Duodenal mucosa (tissue), 2 donors: ENCODE measurements around the gene LBHD2.

Source experiments
- H3K27ac ChIP-seq: one replicate; pipeline ENCODE4 v1.7.0; 2013; ENCODE audit warnings: low read depth, low read length
- H3K27me3 ChIP-seq, 2 donors: one replicate each; pipeline ENCODE4 v1.7.0; 2013; ENCODE audit warnings: low read length in 2 of 2, control low read depth in 1 of 2; ENCODE audit not compliant: insufficient read depth in 2 of 2, control insufficient read depth in 1 of 2
- H3K36me3 ChIP-seq, 2 donors: one replicate each; pipeline ENCODE4 v1.7.0; 2013; ENCODE audit warnings: low read length in 2 of 2, control low read depth in 1 of 2; ENCODE audit not compliant: insufficient read depth in 2 of 2, control insufficient read depth in 1 of 2
- H3K4me1 ChIP-seq, 2 donors: one replicate each; pipeline ENCODE4 v1.7.0; 2013; ENCODE audit warnings: low read length in 2 of 2, control low read depth in 1 of 2; ENCODE audit not compliant: insufficient read depth in 2 of 2, control insufficient read depth in 1 of 2
- H3K4me3 ChIP-seq, 2 donors: one replicate each; pipeline ENCODE4 v1.7.0; 2013; ENCODE audit warnings: low read length in 2 of 2, low read depth in 1 of 2
- H3K9ac ChIP-seq, 2 donors: one replicate each; pipeline ENCODE4 v1.7.0; 2013; ENCODE audit warnings: low read length in 2 of 2, low read depth in 1 of 2
- H3K9me3 ChIP-seq, 2 donors: one replicate each; pipeline ENCODE4 v1.7.0; 2013; ENCODE audit warnings: low read length in 2 of 2, control low read depth in 1 of 2; ENCODE audit not compliant: control insufficient read depth in 1 of 2

LBHD2 gene

GRCh38 chr14:103139132-103140025, 55.4 kb downstream of the LBHD2 start:
- H3K9me3 ChIP-seq = no peaks in the 10 kb centered on the region
- no peak overlapping the region for H3K9ac ChIP-seq
- H3K36me3 ChIP-seq = peaks cover 0 to 4% of the 10 kb centered on the region in 2 donors
- H3K27ac ChIP-seq = no peak overlapping the region
- H3K4me1 ChIP-seq = no peaks in the 10 kb centered on the region
- H3K4me3 ChIP-seq = no peak overlapping the region
- peaks cover 12 to 20% of the 10 kb centered on the region in 2 donors for H3K27me3 ChIP-seq
